Breast epithelium (tissue), 4 donors: ENCODE results near the gene IL1RAP. TPM values are rescaled to one million over a fixed set of nuclear protein-coding genes. Genes with fewer than 3 reads are reported as not detected.

Experiments
- DNase-seq, 2 donors: peaks; one replicate each; pipeline ENCODE4 v3.0.0-alpha.2; 2019; ENCODE audit warnings: low spot score in 2 of 2
- H3K27ac ChIP-seq, 2 donors: fragments of 200-600 bp; sonication (generic) in 1 of 2; one replicate each; pipeline ENCODE4 v1.5.1; 2016 to 2019; ENCODE audit warnings: mild to moderate bottlenecking in 1 of 2
- H3K27me3 ChIP-seq, 2 donors: fragments of 200-600 bp; sonication (generic) in 1 of 2; one replicate each; pipeline versions ENCODE4 v1.5.1 to v1.6.0; 2017 to 2019; ENCODE audit warnings: control low read depth in 1 of 2, mild to moderate bottlenecking in 1 of 2
- H3K36me3 ChIP-seq: fragments of 200-600 bp; one replicate; pipeline ENCODE4 v1.5.1; 2019
- H3K4me1 ChIP-seq, 2 donors: fragments of 200-600 bp; sonication (generic); one replicate each; pipeline ENCODE4 v1.5.1; 2016 to 2019; ENCODE audit warnings: control low read depth in 1 of 2
- H3K4me3 ChIP-seq, 3 donors: fragments of 200-600 bp; sonication (generic); 1 replicate in 2 of 3; 2 replicates in 1 of 3; pipeline ENCODE4 v1.5.1; 2016 to 2019; ENCODE audit warnings: mild to moderate bottlenecking in 3 of 3, moderate library complexity in 2 of 3
- H3K9me3 ChIP-seq, 2 donors: fragments of 200-600 bp; sonication (generic) in 1 of 2; one replicate each; pipeline ENCODE4 v1.5.1; 2016 to 2019; ENCODE audit warnings: control low read depth in 1 of 2
- POLR2A ChIP-seq: fragments of 450-650 bp; IDR thresholded peaks from one replicate; pipeline ENCODE4 v1.6.1; 2016; ENCODE audit warnings: antibody characterized with exemption, mild to moderate bottlenecking, moderate library complexity
- POLR2AphosphoS5 ChIP-seq, 3 donors: sonication (generic); formaldehyde crosslinking; IDR thresholded peaks; one replicate each; pipeline ENCODE4 v1.6.1; 2017; ENCODE audit warnings: antibody characterized with exemption in 3 of 3
- intact Hi-C: fragments of 100-400 bp; cut with DNase I; formaldehyde crosslinking; loops from one replicate; pipeline ENCODE4 v1.15.1; 2023; ENCODE audit warnings: low total_unique reads
- total RNA-seq, 3 donors: library from RNA; depleted of rRNA; stranded (reverse); fragments of >200 nt; gene quantifications; one replicate each; pipeline ENCODE4 v1.1.0, GENCODE V29; 2016
- TF ChIP-seq, protein P1 (sequence below), 3 donors: fragments of 450-650 bp; IDR thresholded peaks; one replicate each; pipeline ENCODE4 v1.5.1; 2016 to 2017; ENCODE audit warnings: antibody characterized with exemption in 3 of 3, mild to moderate bottlenecking in 3 of 3, moderate library complexity in 3 of 3

The IL1RAP gene
- total RNA-seq, 3 donors from 2014 or later = 11.8 to 15.4 (median 13.1) TPM

DNA sequence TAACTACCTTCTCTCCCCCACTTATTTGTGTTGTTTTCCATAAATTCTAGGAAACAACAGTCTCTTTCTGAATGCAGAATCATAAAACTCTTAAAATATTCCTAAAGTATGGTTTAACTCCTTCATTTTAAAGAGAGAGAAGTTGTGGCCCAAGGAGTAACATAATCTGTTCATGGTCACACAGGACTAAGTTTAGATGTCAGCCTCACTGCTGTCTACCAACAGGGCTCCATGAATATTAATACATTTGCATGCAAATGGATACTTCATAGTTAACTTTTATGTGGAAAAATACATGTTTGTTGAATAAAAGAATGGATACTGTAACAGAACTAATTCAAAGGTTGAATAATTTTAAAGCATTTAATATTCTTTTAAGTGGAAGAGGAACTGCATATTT, 18.5 kb upstream of the IL1RAP start:
- no peaks in the 10 kb centered on the region for H3K4me1 ChIP-seq
- intact Hi-C loops = loop anchor here (5.0 kb wide), 1 partner anchor 313 kb away; no protein-coding TSS in a partner anchor
- no peak overlapping the region for H3K4me3 ChIP-seq
- no peaks in the 10 kb centered on the region for H3K36me3 ChIP-seq
- TF ChIP-seq POLR2A (no peak), POLR2AphosphoS5 (IDR thresholded peaks at IDR 0.05) (no peak)
- TF ChIP-seq, protein P1, sequence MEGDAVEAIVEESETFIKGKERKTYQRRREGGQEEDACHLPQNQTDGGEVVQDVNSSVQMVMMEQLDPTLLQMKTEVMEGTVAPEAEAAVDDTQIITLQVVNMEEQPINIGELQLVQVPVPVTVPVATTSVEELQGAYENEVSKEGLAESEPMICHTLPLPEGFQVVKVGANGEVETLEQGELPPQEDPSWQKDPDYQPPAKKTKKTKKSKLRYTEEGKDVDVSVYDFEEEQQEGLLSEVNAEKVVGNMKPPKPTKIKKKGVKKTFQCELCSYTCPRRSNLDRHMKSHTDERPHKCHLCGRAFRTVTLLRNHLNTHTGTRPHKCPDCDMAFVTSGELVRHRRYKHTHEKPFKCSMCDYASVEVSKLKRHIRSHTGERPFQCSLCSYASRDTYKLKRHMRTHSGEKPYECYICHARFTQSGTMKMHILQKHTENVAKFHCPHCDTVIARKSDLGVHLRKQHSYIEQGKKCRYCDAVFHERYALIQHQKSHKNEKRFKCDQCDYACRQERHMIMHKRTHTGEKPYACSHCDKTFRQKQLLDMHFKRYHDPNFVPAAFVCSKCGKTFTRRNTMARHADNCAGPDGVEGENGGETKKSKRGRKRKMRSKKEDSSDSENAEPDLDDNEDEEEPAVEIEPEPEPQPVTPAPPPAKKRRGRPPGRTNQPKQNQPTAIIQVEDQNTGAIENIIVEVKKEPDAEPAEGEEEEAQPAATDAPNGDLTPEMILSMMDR (IDR thresholded peaks at IDR 0.05) = no peak
- no peak overlapping the region for H3K27ac ChIP-seq
- DNase-seq = no peak
- H3K27me3 ChIP-seq = no peaks in the 10 kb centered on the region
- H3K9me3 ChIP-seq = no peaks in the 10 kb centered on the region

DNA sequence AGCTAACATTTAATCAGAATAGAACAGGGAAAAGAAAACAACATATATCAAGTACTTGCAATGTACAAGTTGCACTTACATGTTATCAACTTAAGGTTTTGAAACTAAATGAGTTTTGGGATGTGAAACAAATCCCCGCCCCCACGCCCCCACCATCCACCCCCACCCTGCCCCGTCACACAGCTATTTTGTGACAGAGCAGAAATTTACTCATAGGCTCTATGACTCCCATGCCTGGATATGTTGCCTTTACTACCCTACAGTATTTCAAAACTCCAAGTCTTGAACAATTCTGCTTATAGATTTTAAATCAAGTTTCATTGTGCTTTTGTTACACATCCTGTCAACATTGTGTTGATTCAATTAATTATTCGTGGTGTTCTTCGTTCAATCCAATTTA, 18.1 kb upstream of the IL1RAP start:
- Histone ChIP-seq H3K4me1 (no peaks in the 10 kb centered on the region), H3K9me3 (no peaks in the 10 kb centered on the region), H3K27ac (no peak overlapping the region), H3K4me3 (no peak overlapping the region), H3K36me3 (no peaks in the 10 kb centered on the region), H3K27me3 (no peaks in the 10 kb centered on the region)
- intact Hi-C loops = loop anchor here (5.0 kb wide), 1 partner anchor 313 kb away; no protein-coding TSS in a partner anchor
- TF ChIP-seq POLR2A (no peak), POLR2AphosphoS5 (IDR thresholded peaks at IDR 0.05) (no peak)
- TF ChIP-seq, protein P1 (IDR thresholded peaks at IDR 0.05) = no peak
- no peak for DNase-seq

DNA sequence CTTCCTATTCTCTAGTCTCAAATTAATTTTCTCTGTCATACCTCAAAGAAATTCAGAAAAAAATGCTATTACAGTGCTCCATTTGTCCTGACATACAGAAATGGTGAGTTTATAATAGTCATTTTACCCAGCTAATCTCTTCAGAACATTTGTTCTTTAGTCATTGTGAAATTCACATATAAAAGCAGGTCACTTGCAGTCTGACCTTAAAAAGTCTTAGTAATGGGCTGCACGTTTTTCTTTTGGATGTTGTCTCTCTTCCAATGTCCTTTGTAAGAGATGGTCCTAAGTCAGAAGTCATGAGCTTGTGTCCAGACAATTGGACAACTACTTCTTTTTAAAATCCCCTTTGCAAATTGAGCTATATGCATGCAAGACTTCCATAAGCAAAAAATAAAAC, 17.0 kb upstream of the IL1RAP start:
- no peaks in the 10 kb centered on the region for H3K9me3 ChIP-seq
- no peaks in the 10 kb centered on the region for H3K27me3 ChIP-seq
- intact Hi-C loops = loop anchor here (5.0 kb wide), 1 partner anchor 315 kb away; no protein-coding TSS in a partner anchor
- H3K36me3 ChIP-seq = no peaks in the 10 kb centered on the region
- H3K4me1 ChIP-seq = no peaks in the 10 kb centered on the region
- H3K4me3 ChIP-seq = no peak overlapping the region
- DNase-seq = no peak
- H3K27ac ChIP-seq = no peak overlapping the region
- TF ChIP-seq POLR2AphosphoS5 (IDR thresholded peaks at IDR 0.05) = no peak
- TF ChIP-seq, protein P1 (IDR thresholded peaks at IDR 0.05) = no peak
- no peak for TF ChIP-seq POLR2A

DNA sequence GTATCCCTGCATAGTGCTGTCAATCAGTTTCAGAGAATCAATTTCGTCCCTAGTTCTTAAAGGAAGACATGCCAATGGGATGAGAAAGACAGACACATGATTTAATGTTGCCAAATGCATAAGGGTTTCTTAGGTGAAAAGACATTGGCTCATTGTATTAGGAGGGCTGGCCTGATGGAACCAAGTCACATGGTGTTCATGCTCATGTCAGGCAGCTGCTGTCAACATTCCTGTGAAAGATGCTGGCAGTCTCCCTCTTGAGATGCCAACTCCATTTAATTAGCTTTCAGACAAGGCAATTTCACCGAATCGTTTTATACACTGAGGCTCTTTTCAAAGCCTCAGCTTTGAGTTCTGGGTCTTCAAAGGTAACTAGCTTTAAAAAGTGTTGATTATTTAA, 16.1 kb upstream of the IL1RAP start:
- DNase-seq = no peak
- H3K27ac ChIP-seq = no peak overlapping the region
- H3K4me1 ChIP-seq = no peaks in the 10 kb centered on the region
- no peak overlapping the region for H3K4me3 ChIP-seq
- H3K36me3 ChIP-seq = no peaks in the 10 kb centered on the region
- H3K27me3 ChIP-seq = no peaks in the 10 kb centered on the region
- intact Hi-C loops = loop anchor here (5.0 kb wide), 1 partner anchor 316 kb away; no protein-coding TSS in a partner anchor
- H3K9me3 ChIP-seq = no peaks in the 10 kb centered on the region
- TF ChIP-seq POLR2AphosphoS5 (IDR thresholded peaks at IDR 0.05) (no peak), POLR2A (no peak)
- TF ChIP-seq, protein P1 (IDR thresholded peaks at IDR 0.05) = no peak

DNA sequence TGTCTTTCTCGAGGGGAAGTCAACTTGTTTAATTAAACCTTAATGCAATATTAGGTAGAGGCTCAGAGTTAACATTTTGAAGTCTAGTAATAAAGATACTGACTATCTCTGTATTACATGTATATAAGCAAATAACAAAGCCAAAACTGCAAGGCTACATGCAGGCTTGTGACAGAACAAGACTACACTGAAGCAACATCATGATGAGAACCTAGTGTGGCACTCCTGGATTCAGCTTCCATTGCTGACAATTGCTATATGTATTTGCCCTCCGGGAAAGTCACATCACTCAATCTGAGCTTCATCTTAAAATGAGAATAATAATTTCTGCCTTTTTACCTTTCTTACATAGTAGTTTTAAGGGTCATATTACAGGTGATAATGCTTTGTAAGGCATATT, 15.6 kb upstream of the IL1RAP start:
- intact Hi-C loops = loop anchor here (5.0 kb wide), 1 partner anchor 316 kb away; no protein-coding TSS in a partner anchor
- H3K36me3 ChIP-seq = no peaks in the 10 kb centered on the region
- no peak overlapping the region for H3K4me3 ChIP-seq
- no peaks in the 10 kb centered on the region for H3K27me3 ChIP-seq
- DNase-seq = no peak
- H3K4me1 ChIP-seq = no peaks in the 10 kb centered on the region
- H3K9me3 ChIP-seq = no peaks in the 10 kb centered on the region
- H3K27ac ChIP-seq = no peak overlapping the region
- no peak for TF ChIP-seq POLR2AphosphoS5 (IDR thresholded peaks at IDR 0.05)
- TF ChIP-seq POLR2A = no peak
- TF ChIP-seq, protein P1 (IDR thresholded peaks at IDR 0.05) = no peak
